Neuronal stem cell (in vitro differentiated cells): ENCODE data around the gene GRAMD2A.

Experiments
- DNase-seq: peaks from one replicate; pipeline ENCODE4 v3.0.0-alpha.2; 2013; ENCODE audit warnings: low spot score
- H2AFZ ChIP-seq: one replicate; pipeline ENCODE4 v1.6.1; 2013; ENCODE audit warnings: mild to moderate bottlenecking, low read length, inconsistent platforms
- H2AK5ac ChIP-seq: 2 replicates; pipeline ENCODE4 v1.6.1; 2013; ENCODE audit warnings: low read depth, mild to moderate bottlenecking, inconsistent platforms, low read length, moderate library complexity, mixed read lengths
- H2BK120ac ChIP-seq: 2 replicates; pipeline ENCODE4 v1.6.1; 2013; ENCODE audit warnings: low read depth, mild to moderate bottlenecking, inconsistent platforms, low read length, moderate library complexity, mixed read lengths
- H2BK12ac ChIP-seq: one replicate; pipeline ENCODE4 v1.6.1; 2013; ENCODE audit warnings: low read length, inconsistent platforms
- H2BK15ac ChIP-seq: 2 replicates; pipeline ENCODE4 v1.6.1; 2013; ENCODE audit warnings: mild to moderate bottlenecking, low read length, inconsistent platforms, mixed read lengths
- H2BK5ac ChIP-seq: one replicate; pipeline ENCODE4 v1.6.1; 2013; ENCODE audit warnings: inconsistent platforms, mild to moderate bottlenecking, low read length, moderate library complexity
- H3K14ac ChIP-seq: one replicate; pipeline ENCODE4 v1.6.1; 2013; ENCODE audit warnings: low read length, inconsistent platforms
- H3K18ac ChIP-seq: 2 replicates; pipeline ENCODE4 v1.6.1; 2013; ENCODE audit warnings: low read length, inconsistent platforms
- H3K23ac ChIP-seq: 2 replicates; pipeline ENCODE4 v1.6.1; 2013; ENCODE audit warnings: low read depth, mild to moderate bottlenecking, mixed read lengths, low read length, inconsistent platforms; ENCODE audit not compliant: poor library complexity
- H3K27ac ChIP-seq: replicated peaks from 3 replicates; pipeline ENCODE4 v1.5.1; 2013; ENCODE audit warnings: low read length, inconsistent platforms
- H3K27me3 ChIP-seq, 3 experiments: 2 replicates each; pipeline ENCODE4 v1.6.1; 2013; ENCODE audit warnings: low read length in 3 of 3, mild to moderate bottlenecking in 2 of 3, inconsistent platforms in 1 of 3, low read depth in 1 of 3, mixed read lengths in 1 of 3, moderate library complexity in 1 of 3; ENCODE audit not compliant: control insufficient read depth in 3 of 3, insufficient read depth in 3 of 3
- H3K36me3 ChIP-seq, 2 donors: replicated peaks in 1 of 2; 2 replicates each; pipeline ENCODE4 v1.6.1; 2013; ENCODE audit warnings: low read length in 2 of 2; ENCODE audit not compliant: control insufficient read depth in 2 of 2, insufficient read depth in 2 of 2
- H3K4ac ChIP-seq: 2 replicates; pipeline ENCODE4 v1.6.1; 2013; ENCODE audit warnings: inconsistent platforms, mild to moderate bottlenecking, low read length, moderate library complexity
- H3K4me1 ChIP-seq, 2 donors: 1 replicate in 1 of 2; 2 replicates in 1 of 2; pipeline ENCODE4 v1.6.1; 2013; ENCODE audit warnings: low read length in 2 of 2, low read depth in 1 of 2; ENCODE audit not compliant: control insufficient read depth in 2 of 2, insufficient read depth in 1 of 2
- H3K4me2 ChIP-seq: one replicate; pipeline ENCODE4 v1.6.1; 2013; ENCODE audit warnings: mild to moderate bottlenecking, low read length, inconsistent platforms; ENCODE audit not compliant: insufficient read depth, poor library complexity, severe bottlenecking
- H3K4me3 ChIP-seq, 2 donors: 2 replicates each; pipeline ENCODE4 v1.5.1; 2013; ENCODE audit warnings: low read length in 2 of 2, mild to moderate bottlenecking in 2 of 2, inconsistent platforms in 1 of 2, moderate library complexity in 1 of 2
- H3K79me1 ChIP-seq: one replicate; pipeline ENCODE4 v1.6.1; 2013; ENCODE audit warnings: low read depth, mild to moderate bottlenecking, inconsistent platforms, low read length, moderate library complexity
- H3K9ac ChIP-seq: one replicate; pipeline ENCODE4 v1.6.1; 2013; ENCODE audit warnings: mild to moderate bottlenecking, low read depth, low read length, inconsistent platforms; ENCODE audit not compliant: poor library complexity
- H3K9me3 ChIP-seq, 2 donors: replicated peaks in 1 of 2; 2 replicates each; pipeline versions ENCODE3 to v1.6.1; 2013; ENCODE audit warnings: low read length in 2 of 2, mild to moderate bottlenecking in 2 of 2, inconsistent platforms in 1 of 2, low read depth in 1 of 2, mixed read lengths in 1 of 2, moderate library complexity in 1 of 2; ENCODE audit not compliant: control insufficient read depth in 2 of 2, insufficient read depth in 1 of 2
- H4K8ac ChIP-seq: one replicate; pipeline ENCODE4 v1.6.1; 2013; ENCODE audit warnings: low read depth, mild to moderate bottlenecking, inconsistent platforms, low read length, moderate library complexity
- H4K91ac ChIP-seq: one replicate; pipeline ENCODE4 v1.6.1; 2013; ENCODE audit warnings: low read length, low read depth, mild to moderate bottlenecking, inconsistent platforms; ENCODE audit not compliant: poor library complexity
- WGBS, 2 donors: extraction: QIAGEN DNeasy Blood & Tissue Kit; methylation state at CpG; one replicate each; pipeline ENCODE4 v1.1.7; 2013; ENCODE audit warnings: missing lambda C conversion rate in 2 of 2, mixed read lengths in 1 of 2; ENCODE audit not compliant: insufficient read length in 2 of 2, insufficient replicate concordance in 1 of 2; ENCODE audit errors: extremely low coverage in 2 of 2; 5-methylcytosine and 5-hydroxymethylcytosine counted together

GRAMD2A gene

DNA sequence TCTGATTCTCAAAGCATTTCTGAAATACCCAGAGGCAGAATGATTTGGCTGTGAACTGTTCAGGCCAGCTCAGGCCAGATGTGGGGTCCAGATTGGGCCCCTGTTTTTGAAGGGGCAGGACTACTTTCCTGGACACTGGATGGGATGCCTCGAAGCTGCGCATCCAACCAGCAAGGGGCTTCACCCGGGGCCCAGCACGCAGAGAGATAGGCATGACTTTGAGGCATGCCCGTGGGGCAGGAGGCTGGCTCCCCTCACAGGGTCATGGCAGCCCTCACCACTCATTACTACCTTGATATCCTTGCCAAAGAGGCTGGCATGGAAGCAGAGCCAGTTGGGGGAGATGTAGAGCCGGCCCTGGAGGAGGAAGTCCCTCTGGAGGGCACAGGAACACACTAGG lies 30.1 kb downstream of the GRAMD2A start:
- H2BK120ac ChIP-seq: no peak overlapping the region

GRCh38 chr15:72166716-72167417 lies 30.7 kb downstream of the GRAMD2A start:
- WGBS, 2 donors: no CpG with 5 or more reads among the region's 5 CpGs
- no peak for DNase-seq
- H4K91ac ChIP-seq: no peak overlapping the region

More for the DNA sequence above, 30.1 kb downstream of the GRAMD2A start:
- H2BK12ac ChIP-seq: no peak overlapping the region
- H3K9ac ChIP-seq: no peak overlapping the region
- H4K8ac ChIP-seq: no peak overlapping the region
- H3K36me3 ChIP-seq: no peaks in the 10 kb centered on the region
- no peak overlapping the region for H3K14ac ChIP-seq
- H3K9me3 ChIP-seq: no peaks in the 10 kb centered on the region
- peaks cover 2 to 9% of the 10 kb centered on the region in 2 donors for H3K4me1 ChIP-seq
- H4K91ac ChIP-seq: no peak overlapping the region
- no peak overlapping the region for H2AFZ ChIP-seq
- H2BK5ac ChIP-seq: no peak overlapping the region
- no peak overlapping the region for H3K4me2 ChIP-seq
- no peak overlapping the region for H3K23ac ChIP-seq
- peaks cover 0 to 9% (median 0%) of the 10 kb centered on the region in 3 experiments for H3K27me3 ChIP-seq
- H2AK5ac ChIP-seq: no peak overlapping the region
- WGBS, 2 donors: no CpG with 5 or more reads among the region's 6 CpGs
- no peak overlapping the region for H3K4ac ChIP-seq
- no peak overlapping the region for H3K27ac ChIP-seq
- H3K18ac ChIP-seq: no peak overlapping the region
- H3K4me3 ChIP-seq: no peak overlapping the region
- DNase-seq: no peak
- H2BK15ac ChIP-seq: no peak overlapping the region
- no peaks in the 10 kb centered on the region for H3K79me1 ChIP-seq

GRCh38 chr15:72163719-72164118 lies 33.9 kb downstream of the GRAMD2A start:
- H3K4me1 ChIP-seq: peaks cover 18 to 21% of the 10 kb centered on the region in 2 donors
- no peak overlapping the region for H3K4me3 ChIP-seq
- no peak overlapping the region for H3K4me2 ChIP-seq
- H3K4ac ChIP-seq: no peak overlapping the region
- no peak overlapping the region for H4K8ac ChIP-seq
- H3K27me3 ChIP-seq: peaks cover 0 to 6% (median 0%) of the 10 kb centered on the region in 3 experiments
- no peaks in the 10 kb centered on the region for H3K9me3 ChIP-seq
- H2AFZ ChIP-seq: no peak overlapping the region
- H3K27ac ChIP-seq: no peak overlapping the region
- no peak overlapping the region for H2BK15ac ChIP-seq
- H2BK5ac ChIP-seq: no peak overlapping the region
- no peak overlapping the region for H4K91ac ChIP-seq
- H3K9ac ChIP-seq: no peak overlapping the region
- DNase-seq: no peak
- no peak overlapping the region for H3K18ac ChIP-seq
- no peaks in the 10 kb centered on the region for H3K36me3 ChIP-seq
- no peak overlapping the region for H2BK120ac ChIP-seq
- H3K79me1 ChIP-seq: no peaks in the 10 kb centered on the region
- H2AK5ac ChIP-seq: no peak overlapping the region
- no peak overlapping the region for H3K23ac ChIP-seq
- H3K14ac ChIP-seq: no peak overlapping the region
- no peak overlapping the region for H2BK12ac ChIP-seq
- WGBS, 2 donors: no CpG with 5 or more reads among the region's 4 CpGs

More at GRCh38 chr15:72166716-72167417, 30.7 kb downstream of the GRAMD2A start:
- Histone ChIP-seq H3K14ac (no peak overlapping the region), H2BK15ac (peak overlapping the region; percentile 22), H3K79me1 (no peaks in the 10 kb centered on the region), H3K9ac (no peak overlapping the region), H3K27me3 (peaks cover 0 to 9% (median 0%) of the 10 kb centered on the region in 3 experiments), H3K4me1 (peaks cover 4 to 11% of the 10 kb centered on the region in 2 donors), H2BK12ac (no peak overlapping the region), H3K18ac (peak overlapping the region; percentile 30), H4K8ac (no peak overlapping the region), H3K36me3 (no peaks in the 10 kb centered on the region), H2BK120ac (no peak overlapping the region), H2AFZ (no peak overlapping the region), H3K9me3 (no peaks in the 10 kb centered on the region), H3K4me2 (no peak overlapping the region), H3K23ac (no peak overlapping the region), H2AK5ac (peak overlapping the region; percentile 26), H3K4me3 (no peak overlapping the region), H2BK5ac (no peak overlapping the region), H3K27ac (no peak overlapping the region), H3K4ac (no peak overlapping the region)

GRCh38 chr15:72162569-72162968 lies 35.0 kb downstream of the GRAMD2A start:
- no peak overlapping the region for H2BK15ac ChIP-seq
- peak overlapping the region; percentile 20 for H2AK5ac ChIP-seq
- no CpG with 5 or more reads among the region's 5 CpGs for WGBS, 2 donors
- no peak overlapping the region for H4K91ac ChIP-seq
- H3K9me3 ChIP-seq: no peaks in the 10 kb centered on the region
- no peak overlapping the region for H3K18ac ChIP-seq
- DNase-seq: no peak
- no peak overlapping the region for H4K8ac ChIP-seq
- H3K9ac ChIP-seq: no peak overlapping the region
- no peak overlapping the region for H2AFZ ChIP-seq
- no peak overlapping the region for H3K27ac ChIP-seq
- peaks cover 0 to 6% (median 0%) of the 10 kb centered on the region in 3 experiments for H3K27me3 ChIP-seq
- no peaks in the 10 kb centered on the region for H3K36me3 ChIP-seq
- no peak overlapping the region for H3K23ac ChIP-seq
- H2BK5ac ChIP-seq: no peak overlapping the region
- no peak overlapping the region for H3K4me2 ChIP-seq
- H3K14ac ChIP-seq: no peak overlapping the region
- no peak overlapping the region for H2BK12ac ChIP-seq
- no peak overlapping the region for H2BK120ac ChIP-seq
- H3K4me3 ChIP-seq: no peak overlapping the region
- no peak overlapping the region for H3K4ac ChIP-seq
- no peaks in the 10 kb centered on the region for H3K79me1 ChIP-seq
- H3K4me1 ChIP-seq: peaks cover 13 to 18% of the 10 kb centered on the region in 2 donors
